KBM-7 (cell line): Measurements from ENCODE around the gene ADPRS.

ENCODE experiments used
- DNase-seq: peaks from one replicate; pipeline ENCODE4 v3.0.0-alpha.2; 2015
- in situ Hi-C: fragments of 300-500 bp; cut with MboI; formaldehyde crosslinking; loops from 2 replicates; pipeline ENCODE4 v1.14.3; 2020; ENCODE audit warnings: low sequenced_read_pairs, low pct_unique_long_range_greater_than_20kb, mixed read lengths

ADPRS gene

DNA sequence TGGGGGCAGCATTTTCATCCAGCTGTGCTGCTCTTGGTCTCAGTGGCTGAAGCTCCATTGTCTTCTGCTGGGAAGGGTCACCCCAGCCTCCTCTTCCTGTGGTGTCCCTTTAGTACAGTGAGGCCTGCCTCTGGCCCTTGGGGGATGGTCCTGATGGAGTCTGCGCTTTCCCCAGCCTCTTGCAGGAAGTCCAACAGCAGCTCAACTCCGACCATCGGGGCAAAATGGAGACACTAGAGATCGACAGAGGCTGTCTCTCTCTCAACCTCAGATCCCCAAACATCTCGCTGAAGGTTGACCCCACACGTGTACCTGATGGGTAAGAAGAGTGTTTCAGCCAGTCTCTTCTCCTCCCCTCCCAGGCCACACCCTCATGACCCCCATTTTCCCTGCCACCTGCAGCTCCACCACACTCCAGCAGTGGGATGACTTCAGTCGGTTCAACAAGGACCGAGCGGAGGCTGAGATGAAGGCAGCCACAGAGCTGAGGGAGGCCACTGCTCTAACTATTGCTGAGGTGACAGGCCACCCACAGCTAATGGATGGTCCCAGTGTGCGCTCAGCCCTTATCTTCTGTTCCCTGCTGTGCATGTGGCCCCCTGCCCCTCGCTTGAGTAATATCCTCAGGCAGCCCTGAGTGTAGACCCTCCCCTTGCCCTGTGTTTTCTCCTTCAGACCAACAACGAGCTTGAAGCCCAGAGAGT is 2.0 kb upstream of the ADPRS start:
- in situ Hi-C loops = no loop called here

GRCh38 chr1:36087233-36088123 is 1.2 kb upstream of the ADPRS start:
- in situ Hi-C loops = no loop called here
- DNase-seq = no peak

More for the DNA sequence above, 2.0 kb upstream of the ADPRS start:
- no peak for DNase-seq

- DNase-seq = no peak
- in situ Hi-C loops = no loop called here
These were observed 471 bp upstream of the ADPRS start for GRCh38 chr1:36088265-36088576.

- peak; percentile 53 for DNase-seq
- in situ Hi-C loops = no loop called here
These were observed 865 bp downstream of the ADPRS start for GRCh38 chr1:36089393-36090121.

- in situ Hi-C loops = no loop called here
- no peak for DNase-seq
These were observed 2.4 kb downstream of the ADPRS start for GRCh38 chr1:36091141-36091540.

DNA sequence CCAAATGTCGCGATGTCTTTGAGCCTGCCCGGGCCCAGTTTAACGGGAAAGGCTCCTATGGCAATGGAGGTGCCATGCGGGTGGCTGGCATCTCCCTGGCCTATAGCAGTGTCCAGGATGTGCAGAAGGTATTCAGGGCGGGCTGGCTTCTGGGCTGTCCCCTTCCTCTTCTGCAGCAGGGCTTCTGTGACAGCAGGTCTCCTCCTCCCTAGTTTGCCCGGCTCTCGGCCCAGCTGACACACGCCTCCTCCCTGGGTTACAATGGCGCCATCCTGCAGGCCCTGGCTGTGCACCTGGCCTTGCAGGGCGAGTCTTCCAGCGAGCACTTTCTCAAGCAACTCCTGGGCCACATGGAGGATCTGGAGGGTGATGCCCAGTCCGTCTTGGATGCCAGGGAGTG is 3.0 kb downstream of the ADPRS start:
- in situ Hi-C loops = no loop called here

GRCh38 chr1:36092166-36092797 is 3.6 kb downstream of the ADPRS start:
- no peak for DNase-seq
- in situ Hi-C loops = no loop called here

More for the DNA sequence above, 3.0 kb downstream of the ADPRS start:
- no peak for DNase-seq

DNA sequence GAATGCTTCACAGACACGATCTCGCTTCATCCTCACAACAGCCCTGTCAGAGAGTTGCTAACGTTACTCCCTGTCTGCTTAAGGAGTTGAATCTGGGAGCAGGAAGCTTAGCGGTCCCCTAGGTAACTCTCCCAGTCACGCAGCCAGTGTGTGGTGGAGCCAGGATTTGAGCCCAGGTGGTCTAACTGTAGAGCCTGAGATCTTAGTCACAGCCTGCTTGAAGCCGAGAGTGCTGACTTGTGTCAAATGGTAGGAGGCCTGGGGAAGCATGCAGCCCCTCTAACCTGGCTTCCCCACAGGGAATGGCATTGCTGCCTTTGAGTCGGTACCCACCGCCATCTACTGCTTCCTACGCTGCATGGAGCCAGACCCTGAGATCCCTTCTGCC is 4.1 kb downstream of the ADPRS start:
- DNase-seq = no peak
- in situ Hi-C loops = no loop called here

- in situ Hi-C loops = no loop called here
- no peak for DNase-seq
These were observed 4.5 kb downstream of the ADPRS start for GRCh38 chr1:36093226-36093625.

- in situ Hi-C loops = no loop called here
- no peak for DNase-seq
These were observed 5.2 kb downstream of the ADPRS start for GRCh38 chr1:36093929-36094328.

- no peak for DNase-seq
- in situ Hi-C loops = no loop called here
These were observed 5.9 kb downstream of the ADPRS start for GRCh38 chr1:36094621-36095061.

- in situ Hi-C loops = no loop called here
- peak; percentile 55 for DNase-seq
These were observed 7.2 kb downstream of the ADPRS start for GRCh38 chr1:36095760-36096405.

DNA sequence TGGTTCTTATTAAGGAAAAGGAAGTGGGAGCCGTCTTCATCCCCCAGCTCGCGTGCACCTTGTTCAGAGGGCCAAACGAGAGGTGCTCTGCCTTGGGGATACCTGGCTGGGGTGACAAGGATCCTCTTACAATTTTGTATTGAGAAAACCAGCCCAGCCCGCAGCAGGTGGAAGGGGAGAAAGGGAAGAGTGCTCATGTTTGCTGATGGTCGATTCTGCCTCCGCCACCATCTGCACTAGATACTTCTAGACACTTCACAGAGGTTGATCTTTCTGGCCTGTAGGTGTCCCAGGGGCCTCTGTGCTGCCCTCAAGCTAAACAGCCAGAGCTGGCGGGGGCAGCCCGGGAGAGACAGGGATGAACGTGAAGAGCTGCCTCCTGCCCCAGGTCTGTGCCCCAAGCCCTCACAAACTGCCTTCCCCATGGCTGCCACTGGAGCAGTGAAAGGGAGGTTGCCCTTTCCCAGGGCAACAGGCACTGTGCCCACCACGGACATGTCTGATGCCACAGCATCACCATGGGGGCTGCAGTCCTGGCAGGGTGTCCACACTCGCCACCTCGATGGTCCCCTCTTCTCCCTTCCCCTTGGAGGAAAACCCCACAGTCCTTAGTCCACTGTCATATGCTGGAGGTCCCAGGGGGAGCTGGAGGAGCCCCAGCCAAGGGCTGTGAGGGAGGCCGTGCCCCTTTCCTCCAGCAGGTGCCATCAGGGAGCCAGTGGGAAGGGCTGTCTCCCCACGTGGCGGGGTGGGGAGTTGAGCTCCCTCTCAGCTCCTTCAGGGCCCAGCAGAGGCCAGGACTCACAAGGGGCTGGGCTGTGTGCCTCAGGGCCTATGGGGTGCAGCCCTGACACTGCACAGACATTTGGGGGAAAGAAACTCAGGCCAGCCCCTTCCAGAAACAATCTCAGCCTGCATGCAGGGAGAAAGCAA is 8.1 kb downstream of the ADPRS start:
- no peak for DNase-seq
- in situ Hi-C loops = no loop called here

DNA sequence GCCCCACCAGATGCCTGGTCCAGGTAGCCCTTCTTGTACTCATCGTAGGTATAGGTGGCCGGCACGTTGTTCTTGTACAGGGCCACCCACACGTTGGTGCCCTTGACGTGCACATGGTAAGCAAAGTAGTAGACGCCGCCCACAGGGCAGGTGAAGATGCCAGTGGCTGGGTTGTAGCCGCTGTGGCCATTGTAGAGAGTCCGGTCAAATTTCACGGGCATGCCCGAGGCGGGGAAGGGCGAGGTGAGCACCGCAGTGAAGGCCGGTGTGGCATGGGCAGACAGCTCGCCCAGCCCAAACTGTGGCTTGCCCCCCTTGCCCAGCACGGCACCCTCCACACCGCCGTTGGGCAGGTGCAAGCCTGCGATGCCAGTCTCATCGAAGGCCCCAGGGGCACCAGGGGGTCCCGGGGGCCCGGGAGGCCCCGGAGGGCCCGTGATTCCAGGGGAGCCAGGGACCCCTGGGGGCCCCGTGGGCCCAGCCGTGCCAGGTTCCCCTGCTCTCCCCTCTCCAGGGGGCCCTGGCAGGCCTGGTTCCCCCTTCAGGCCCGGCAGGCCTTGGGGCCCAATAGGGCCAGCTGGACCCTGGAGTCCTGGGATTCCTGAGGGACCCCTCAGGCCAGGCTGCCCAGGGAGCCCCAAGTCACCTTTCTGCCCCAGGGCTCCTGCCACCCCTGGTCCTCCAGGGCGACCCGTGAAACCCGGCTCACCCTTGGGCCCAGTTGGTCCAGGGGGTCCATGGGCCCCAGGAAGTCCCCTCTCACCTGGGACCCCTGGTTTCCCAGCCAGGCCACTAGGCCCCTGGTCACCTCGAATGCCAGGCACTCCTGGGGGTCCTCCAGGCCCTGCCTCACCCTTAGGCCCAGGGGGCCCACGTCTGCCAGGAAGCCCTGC is 9.2 kb downstream of the ADPRS start:
- no peak for DNase-seq
- in situ Hi-C loops = no loop called here

GRCh38 chr1:36098650-36099365 is 10.1 kb downstream of the ADPRS start:
- no peak for DNase-seq
- in situ Hi-C loops = no loop called here

GRCh38 chr1:36099681-36100341 is 11.1 kb downstream of the ADPRS start:
- DNase-seq = peak; percentile 82
- in situ Hi-C loops = no loop called here
